Limb (tissue), 2 donors: Measurements from ENCODE around the gene PARP11.

Source experiments
- DNase-seq, 2 donors: peaks; one replicate each; pipeline ENCODE4 v3.0.0-alpha.2; 2016; ENCODE audit errors: extremely low spot score in 2 of 2

PARP11 gene

GRCh38 chr12:3872800-3873636 lies at the start of gene PARP11:
TSS of gene PARP11 (minus strand) at chr12:3873399. CDS start at chr12:3873229, 170 bp downstream.
- peak; percentile 97 to 99 for DNase-seq

GRCh38 chr12:3922033-3922432 lies 48.8 kb upstream of the PARP11 start:
- no peak for DNase-seq

- DNase-seq: no peak
These were observed 48.3 kb upstream of the PARP11 start for GRCh38 chr12:3921526-3921925.

- DNase-seq: no peak
These were observed 47.9 kb upstream of the PARP11 start for GRCh38 chr12:3921151-3921471.

GRCh38 chr12:3920351-3921150 lies 47.4 kb upstream of the PARP11 start:
- peak in 1 of 2 donors; percentile 58 for DNase-seq

GRCh38 chr12:3913278-3913677 lies 40.1 kb upstream of the PARP11 start:
- no peak for DNase-seq

GRCh38 chr12:3912863-3913262 lies 39.7 kb upstream of the PARP11 start:
- DNase-seq: no peak

GRCh38 chr12:3911409-3911808 lies 38.2 kb upstream of the PARP11 start:
- DNase-seq: no peak

- no peak for DNase-seq
These were observed 32.5 kb upstream of the PARP11 start for GRCh38 chr12:3905664-3906063.

GRCh38 chr12:3904999-3905398 lies 31.8 kb upstream of the PARP11 start:
- no peak for DNase-seq

- DNase-seq: no peak
These were observed 29.7 kb upstream of the PARP11 start for GRCh38 chr12:3902921-3903320.

GRCh38 chr12:3901116-3901515 lies 27.9 kb upstream of the PARP11 start:
- DNase-seq: no peak

- DNase-seq: no peak
These were observed 25.6 kb upstream of the PARP11 start for GRCh38 chr12:3898756-3899155.

GRCh38 chr12:3897371-3897971 lies 24.3 kb upstream of the PARP11 start:
- no peak for DNase-seq

- no peak for DNase-seq
These were observed 23.7 kb upstream of the PARP11 start for GRCh38 chr12:3896801-3897351.

- no peak for DNase-seq
These were observed 23.2 kb upstream of the PARP11 start for GRCh38 chr12:3896356-3896755.

GRCh38 chr12:3892631-3893030 lies 19.4 kb upstream of the PARP11 start:
- DNase-seq: no peak

- DNase-seq: no peak
These were observed 18.0 kb upstream of the PARP11 start for GRCh38 chr12:3891201-3891600.

GRCh38 chr12:3888659-3889058 lies 15.5 kb upstream of the PARP11 start:
- no peak for DNase-seq

GRCh38 chr12:3885277-3886094 lies 12.3 kb upstream of the PARP11 start:
- DNase-seq: peak; percentile 51 to 86

GRCh38 chr12:3884671-3885070 lies 11.5 kb upstream of the PARP11 start:
- no peak for DNase-seq
